ENCODE measurements around the gene PRMT2.
"Not testable (repeated sequence)": the region's sequence is repeated elsewhere in the genome, so short reads cannot be mapped to it uniquely, and the experiment has no call there.

GRCh38 chr21:46681593-46681992 is 46.1 kb downstream of the PRMT2 start:
- TF ChIP-seq, protein P1, sequence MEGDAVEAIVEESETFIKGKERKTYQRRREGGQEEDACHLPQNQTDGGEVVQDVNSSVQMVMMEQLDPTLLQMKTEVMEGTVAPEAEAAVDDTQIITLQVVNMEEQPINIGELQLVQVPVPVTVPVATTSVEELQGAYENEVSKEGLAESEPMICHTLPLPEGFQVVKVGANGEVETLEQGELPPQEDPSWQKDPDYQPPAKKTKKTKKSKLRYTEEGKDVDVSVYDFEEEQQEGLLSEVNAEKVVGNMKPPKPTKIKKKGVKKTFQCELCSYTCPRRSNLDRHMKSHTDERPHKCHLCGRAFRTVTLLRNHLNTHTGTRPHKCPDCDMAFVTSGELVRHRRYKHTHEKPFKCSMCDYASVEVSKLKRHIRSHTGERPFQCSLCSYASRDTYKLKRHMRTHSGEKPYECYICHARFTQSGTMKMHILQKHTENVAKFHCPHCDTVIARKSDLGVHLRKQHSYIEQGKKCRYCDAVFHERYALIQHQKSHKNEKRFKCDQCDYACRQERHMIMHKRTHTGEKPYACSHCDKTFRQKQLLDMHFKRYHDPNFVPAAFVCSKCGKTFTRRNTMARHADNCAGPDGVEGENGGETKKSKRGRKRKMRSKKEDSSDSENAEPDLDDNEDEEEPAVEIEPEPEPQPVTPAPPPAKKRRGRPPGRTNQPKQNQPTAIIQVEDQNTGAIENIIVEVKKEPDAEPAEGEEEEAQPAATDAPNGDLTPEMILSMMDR (conservative IDR thresholded peaks at IDR 0.05 in 1 of 2, IDR thresholded peaks at IDR 0.05 in 1 of 2; ENCODE audit: low read depth in 1 of 2, low read length in 2 of 2), result not testable (repeated sequence)
- TF ChIP-seq EZH2 (IDR thresholded peaks at IDR 0.05; ENCODE audit: low read length, missing control alignments), result not testable (repeated sequence)
